ENCODE data around the gene IGSF6.

The IGSF6 gene

DNA sequence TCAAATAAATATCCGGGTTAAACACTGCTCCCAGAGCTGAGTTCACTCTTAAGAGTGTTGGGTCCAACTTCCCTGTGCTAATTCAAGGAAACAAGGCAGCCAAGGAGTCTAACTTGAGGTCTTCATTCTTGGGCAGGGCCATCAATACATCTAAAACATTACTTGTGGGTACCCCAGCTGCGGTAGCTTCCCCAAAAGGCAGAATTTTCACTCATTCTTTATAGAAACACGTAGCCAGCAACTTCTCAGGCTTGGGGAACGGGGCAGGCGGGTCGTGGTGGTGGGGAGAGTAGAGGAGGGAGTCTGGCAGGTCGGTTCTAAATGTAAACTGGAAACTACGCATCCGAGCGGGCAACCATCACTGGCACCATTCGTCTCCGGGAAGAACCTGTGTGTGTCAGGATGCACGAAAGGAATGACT lies 53.7 kb downstream of the IGSF6 start:
- no peak for FAIRE-seq

DNA sequence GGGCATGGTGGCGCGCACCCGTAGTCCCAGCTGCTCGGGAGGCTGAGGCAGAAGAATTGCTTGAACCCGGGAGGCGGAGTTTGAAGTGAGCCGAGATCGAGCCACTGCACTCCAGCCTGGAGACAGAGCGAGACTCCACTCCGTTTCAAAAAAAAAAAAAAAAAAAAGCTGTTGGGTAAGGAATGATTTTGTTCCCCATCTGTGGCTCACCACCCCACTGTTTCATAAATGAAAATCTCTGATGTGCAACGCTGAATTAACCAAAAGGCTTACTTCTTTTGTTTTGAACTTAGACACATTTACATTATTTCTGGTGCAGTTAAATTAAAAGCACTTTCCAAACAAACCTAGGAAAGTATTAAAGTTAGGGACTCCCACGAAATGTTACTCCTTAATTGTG lies 54.2 kb downstream of the IGSF6 start:
- no peak for FAIRE-seq

DNA sequence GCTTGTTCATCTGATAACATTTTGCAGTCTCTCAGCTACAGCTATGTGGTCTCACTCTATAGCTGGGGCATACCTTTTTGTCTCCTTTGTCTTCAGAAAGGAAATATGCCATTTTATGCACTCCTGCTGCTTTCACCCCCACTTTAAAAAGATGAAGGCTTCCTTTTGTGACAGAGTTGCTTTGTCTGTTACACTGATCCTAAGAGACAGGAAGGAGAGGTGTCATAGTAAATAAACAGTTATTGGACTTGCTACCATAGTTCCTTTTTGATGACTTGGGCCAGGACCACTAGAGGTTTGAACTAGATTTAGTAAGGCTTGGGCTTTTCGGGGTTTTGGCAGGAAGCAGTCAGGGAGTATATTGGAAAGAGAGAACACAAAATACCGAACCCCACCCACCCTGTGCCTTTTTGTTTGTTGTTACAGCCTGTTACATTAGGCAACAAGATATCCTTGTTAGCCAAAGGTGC lies 54.8 kb downstream of the IGSF6 start:
- no peak for FAIRE-seq

DNA sequence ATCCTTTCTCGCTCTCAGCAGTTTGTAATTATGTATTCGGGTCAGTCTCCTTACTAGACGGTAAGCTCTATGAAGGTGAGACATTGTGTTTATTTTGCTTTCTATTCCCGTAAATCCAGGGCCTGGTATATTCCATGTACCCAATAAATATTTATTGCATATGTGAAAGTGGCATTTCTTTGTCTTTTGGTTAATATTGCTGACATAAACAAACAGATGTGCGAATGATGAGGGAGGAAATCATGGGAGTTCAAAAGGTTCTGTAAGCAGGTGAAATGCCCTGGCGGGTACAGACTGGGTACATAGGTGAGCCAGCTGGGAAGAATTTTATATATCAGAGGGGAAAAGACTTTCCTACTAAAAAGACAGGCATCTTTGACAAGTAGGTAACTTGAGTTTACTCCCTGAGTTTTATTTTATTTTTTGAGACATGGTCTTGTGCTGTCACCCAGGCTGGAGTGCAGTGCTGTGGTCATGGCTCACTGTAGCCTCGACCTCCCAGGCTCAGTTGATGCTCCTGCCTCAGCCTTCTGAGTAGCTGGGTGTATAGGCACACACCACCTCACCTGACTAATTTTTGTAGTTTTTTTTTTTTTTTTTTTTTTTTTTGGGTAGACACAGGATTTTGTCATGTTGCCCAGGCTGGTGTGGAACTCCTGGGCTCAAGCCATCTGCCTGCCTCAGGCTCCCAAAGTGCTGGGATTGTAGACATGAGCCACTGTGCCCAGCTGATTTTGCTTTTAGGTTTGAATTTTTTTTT lies 58.7 kb downstream of the IGSF6 start:
- no peak for FAIRE-seq

DNA sequence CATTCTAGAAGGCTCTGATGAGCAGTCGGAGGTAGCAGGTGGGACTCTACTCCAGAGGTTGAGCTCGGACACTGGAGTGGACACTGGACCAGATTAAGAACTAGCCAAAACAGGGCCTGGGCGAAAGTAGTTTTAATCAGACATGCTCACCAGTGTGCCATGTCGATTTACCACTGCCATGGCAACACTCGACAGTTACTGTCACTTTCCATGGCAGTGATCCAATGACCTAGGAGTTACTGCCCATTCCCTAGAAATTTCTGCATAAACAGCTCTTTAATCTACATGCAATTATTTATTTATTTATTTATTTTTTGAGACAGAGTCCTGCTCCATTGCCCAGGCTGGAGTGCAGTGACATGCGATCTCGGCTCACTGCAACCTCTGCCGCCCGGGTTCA lies 60.2 kb downstream of the IGSF6 start:
- FAIRE-seq, result no peak

DNA sequence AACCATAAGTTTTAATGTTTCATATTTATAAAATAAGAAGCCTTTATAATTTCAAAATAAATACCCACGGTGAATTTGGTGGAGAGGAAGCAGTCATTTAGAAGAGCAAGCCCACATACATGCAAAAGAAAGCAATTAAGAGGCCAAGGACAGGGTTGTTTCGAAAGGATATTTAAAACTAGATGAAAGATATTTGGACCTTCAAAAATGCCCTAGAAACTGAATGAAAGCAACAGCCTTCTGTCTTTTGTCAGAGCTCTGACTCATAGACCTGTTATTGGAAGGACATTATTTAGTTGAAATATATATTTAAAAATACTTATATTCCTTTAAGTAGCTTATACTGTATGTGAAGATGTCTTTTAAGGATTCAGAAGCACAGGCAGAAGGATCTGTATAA lies 61.6 kb downstream of the IGSF6 start:
- FAIRE-seq, result no peak

DNA sequence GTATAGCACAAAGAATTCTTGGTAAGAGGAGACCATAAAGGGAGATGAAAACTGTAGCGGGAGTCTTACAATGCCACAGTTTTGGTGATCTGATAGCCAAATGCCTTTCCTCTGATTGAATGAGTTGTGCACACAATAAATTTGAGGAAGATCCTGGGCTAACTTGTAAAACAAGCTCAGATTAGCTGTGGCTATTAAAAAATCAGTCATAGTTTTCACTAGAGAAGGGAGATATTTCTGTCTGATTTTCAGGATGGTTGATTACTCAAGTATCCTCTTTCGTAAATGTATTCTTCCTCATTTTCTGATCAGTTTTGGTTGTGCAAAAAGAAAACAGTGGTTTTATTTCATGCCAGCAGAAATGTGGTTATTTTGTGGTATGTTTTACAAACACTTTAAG lies 62.1 kb downstream of the IGSF6 start:
- FAIRE-seq, result no peak

DNA sequence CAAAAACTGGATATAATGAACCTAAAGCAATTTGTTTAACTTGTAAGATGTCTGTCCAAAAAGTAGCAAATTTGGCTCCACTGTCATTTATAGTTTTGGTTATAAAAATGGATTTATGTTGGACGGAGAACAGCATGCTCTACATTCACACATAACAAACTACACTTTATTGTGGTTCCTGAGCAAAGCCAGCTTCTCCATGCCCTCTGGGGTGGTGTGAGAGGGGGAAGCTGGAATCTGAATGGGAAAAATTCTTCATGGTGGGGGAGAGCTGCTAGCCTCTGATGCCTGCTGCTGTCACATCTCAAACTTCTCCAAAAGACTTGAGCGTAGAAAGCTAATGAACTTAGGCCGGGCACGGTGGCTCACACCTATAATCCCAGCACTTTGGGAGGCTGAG lies 62.9 kb downstream of the IGSF6 start:
- FAIRE-seq, result no peak
